HEK293T (cell line): Measurements from ENCODE around the gene SP110.

Experiments used
- ELF4 ChIP-seq: fragments of 450-650 bp; IDR thresholded peaks from 2 replicates; pipeline ENCODE4 v1.6.1; 2017; ENCODE audit warnings: antibody characterized with exemption
- FOXA1 ChIP-seq: fragments of 450-650 bp; IDR thresholded peaks from 2 replicates; pipeline ENCODE4 v1.6.1; 2016; ENCODE audit warnings: mild to moderate bottlenecking
- FOXK2 ChIP-seq: fragments of 450-650 bp; IDR thresholded peaks from 2 replicates; pipeline ENCODE4 v1.6.1; 2016; ENCODE audit warnings: mild to moderate bottlenecking
- LEF1 ChIP-seq: fragments of 450-650 bp; IDR thresholded peaks from 2 replicates; pipeline ENCODE4 v1.6.1; 2017; ENCODE audit warnings: mild to moderate bottlenecking, borderline replicate concordance
- PKNOX1 ChIP-seq: fragments of 450-650 bp; IDR thresholded peaks from 2 replicates; pipeline ENCODE4 v1.6.1; 2016
- SP1 ChIP-seq: fragments of 450-650 bp; IDR thresholded peaks from 2 replicates; pipeline ENCODE4 v1.6.1; 2017
- TARDBP ChIP-seq: fragments of 450-650 bp; IDR thresholded peaks from 2 replicates; pipeline ENCODE4 v1.6.1; 2016

- TF ChIP-seq FOXK2 (no peak), PKNOX1 (no peak), FOXA1 (no peak), SP1 (no peak), ELF4 (no peak), LEF1 (no peak), TARDBP (no peak)
These were observed 38.6 kb downstream of the SP110 start for GRCh38 chr2:230181195-230181594.
